Midbrain (tissue), 1 donor: ENCODE results near the gene MKRN3.
"Not testable (repeated sequence)": the region's sequence is repeated elsewhere in the genome, so short reads cannot be mapped to it uniquely, and the experiment has no call there.

Experiments used
- DNase-seq: peaks from one replicate; lab custom pipeline; 2025; lab: John Stamatoyannopoulos, UW

The MKRN3 gene

DNA sequence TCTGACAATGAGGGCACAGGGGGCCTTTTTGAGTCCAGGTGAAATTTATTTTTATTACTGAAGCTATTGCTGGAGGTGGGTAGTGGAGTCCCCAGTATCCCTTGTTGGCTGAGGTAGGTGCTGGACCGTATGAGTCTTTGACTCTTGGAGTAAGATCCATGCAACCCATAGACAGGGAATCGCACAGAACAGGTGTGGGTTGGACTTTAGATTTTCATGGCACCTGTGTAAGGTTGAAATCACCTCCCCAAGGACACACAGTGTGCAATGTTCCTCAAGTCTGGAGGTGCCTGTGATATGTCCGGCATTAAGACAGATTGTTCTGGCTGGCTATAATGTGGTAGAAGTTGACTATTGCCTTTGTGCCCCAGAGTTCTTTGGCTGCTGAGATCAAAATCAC, 23.5 kb downstream of the MKRN3 start:
- no peak for DNase-seq

GRCh38 chr15:23594252-23594770, 28.8 kb downstream of the MKRN3 start:
- DNase-seq = no peak

GRCh38 chr15:23595368-23595767, 29.9 kb downstream of the MKRN3 start:
- no peak for DNase-seq

DNA sequence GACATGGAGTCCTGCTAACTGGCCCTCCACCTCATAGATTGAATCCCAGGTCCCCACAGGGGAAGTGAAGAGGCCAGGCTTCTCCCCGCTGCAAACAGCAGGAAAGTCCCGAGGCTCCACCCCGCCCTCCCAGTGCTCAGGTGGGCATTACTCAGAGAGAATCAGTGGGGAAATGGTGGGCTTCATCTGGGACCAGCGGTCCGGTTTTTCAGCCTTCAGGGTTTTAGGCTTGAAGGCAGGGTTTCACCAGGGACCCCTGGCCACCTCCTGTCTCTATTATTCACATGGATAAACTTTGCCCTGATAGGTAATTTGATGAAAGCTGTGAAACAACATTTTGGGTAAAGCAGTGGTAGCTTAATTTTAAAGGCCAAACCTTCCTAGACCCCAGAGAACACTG, 31.3 kb downstream of the MKRN3 start:
- no peak for DNase-seq

GRCh38 chr15:23597278-23597677, 31.8 kb downstream of the MKRN3 start:
- not testable (repeated sequence) for DNase-seq

GRCh38 chr15:23599053-23599452, 33.6 kb downstream of the MKRN3 start:
- no peak for DNase-seq

- no peak for DNase-seq
These were observed 36.6 kb downstream of the MKRN3 start for GRCh38 chr15:23602124-23602523.

- no peak for DNase-seq
These were observed 40.8 kb downstream of the MKRN3 start for GRCh38 chr15:23606226-23606625.

- DNase-seq = no peak
These were observed 51.1 kb downstream of the MKRN3 start for GRCh38 chr15:23616536-23616935.
